Stimulated activated CD4-positive, alpha-beta T cell treated with anti-CD3 and anti-CD28 coated beads, Interleukin-12 subunit alpha, Interleukin-12 subunit beta, amount 100 ng/mL, for 48 hours (primary cell): Measurements from ENCODE around the gene MINK1.
"Not testable (repeated sequence)": the region's sequence is repeated elsewhere in the genome, so short reads cannot be mapped to it uniquely, and the experiment has no call there.

ENCODE experiments used
- DNase-seq, 3 donors: peaks; one replicate each; pipeline ENCODE4 v3.0.0-alpha.2; 2020; ENCODE audit warnings: low read depth in 2 of 3, low spot score in 1 of 3

The MINK1 gene

GRCh38 chr17:4869058-4869998 lies 36.2 kb downstream of the MINK1 start:
- not testable (repeated sequence) for DNase-seq

GRCh38 chr17:4870855-4871254 lies 37.7 kb downstream of the MINK1 start:
- no peak for DNase-seq

GRCh38 chr17:4872786-4873185 lies 39.6 kb downstream of the MINK1 start:
- no peak for DNase-seq

- no peak for DNase-seq
Measured at GRCh38 chr17:4877089-4877488, 43.9 kb downstream of the MINK1 start.

- DNase-seq, result no peak
Measured at GRCh38 chr17:4879601-4880000, 46.5 kb downstream of the MINK1 start.

DNA sequence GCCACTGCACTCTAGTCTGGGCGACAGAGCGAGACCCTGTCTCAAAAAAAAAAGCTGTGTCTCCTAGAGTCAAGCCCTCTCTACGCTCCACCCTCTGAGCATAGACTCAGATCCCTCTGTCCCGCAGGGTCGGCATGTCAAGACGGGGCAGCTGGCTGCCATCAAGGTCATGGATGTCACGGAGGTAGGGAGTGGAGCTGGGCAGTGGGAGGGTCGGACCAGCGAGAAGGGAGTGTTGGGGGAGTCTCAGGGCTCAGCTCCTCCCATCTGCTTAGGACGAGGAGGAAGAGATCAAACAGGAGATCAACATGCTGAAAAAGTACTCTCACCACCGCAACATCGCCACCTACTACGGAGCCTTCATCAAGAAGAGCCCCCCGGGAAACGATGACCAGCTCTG lies 47.7 kb downstream of the MINK1 start:
- no peak for DNase-seq

DNA sequence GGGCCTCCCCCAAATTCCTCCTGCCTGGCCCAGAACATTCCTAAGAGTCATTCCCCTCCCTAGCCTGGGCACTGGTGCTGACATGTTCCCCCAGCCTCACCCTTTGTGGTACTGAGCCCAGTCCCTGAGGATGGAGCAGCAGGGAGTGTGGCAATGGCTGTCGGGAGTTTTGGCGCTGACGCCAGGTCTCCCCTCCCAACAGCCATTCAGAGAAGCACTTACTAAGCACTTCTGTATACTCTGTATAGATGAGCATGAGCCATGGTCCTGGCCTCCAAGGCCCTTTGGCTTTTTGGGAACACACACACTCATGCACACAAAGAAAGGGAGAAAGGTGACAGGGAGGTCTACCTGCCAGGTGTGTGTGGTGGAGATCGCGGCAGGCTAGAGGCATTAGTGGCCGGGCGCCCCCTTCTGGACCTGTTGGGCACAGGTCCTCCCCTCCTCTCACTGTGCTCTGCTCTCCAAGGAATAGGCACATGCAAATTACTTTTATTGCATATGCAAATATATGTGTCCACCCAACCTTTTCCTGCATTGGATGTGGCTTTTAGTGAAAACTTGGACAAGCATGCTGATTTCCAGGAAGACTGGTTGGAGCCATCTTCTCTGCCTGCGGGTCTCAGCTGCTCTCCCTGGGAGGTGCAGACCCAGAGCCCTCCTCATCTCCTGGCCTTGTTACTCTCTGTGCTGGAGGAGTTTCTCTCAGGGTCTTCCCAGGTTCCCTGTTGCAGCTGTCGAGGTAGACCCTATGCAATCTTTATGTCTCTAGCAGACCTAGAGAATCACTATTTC lies 48.8 kb downstream of the MINK1 start:
- DNase-seq, result peak in 2 of 3 donors; percentile 54 to 58

DNA sequence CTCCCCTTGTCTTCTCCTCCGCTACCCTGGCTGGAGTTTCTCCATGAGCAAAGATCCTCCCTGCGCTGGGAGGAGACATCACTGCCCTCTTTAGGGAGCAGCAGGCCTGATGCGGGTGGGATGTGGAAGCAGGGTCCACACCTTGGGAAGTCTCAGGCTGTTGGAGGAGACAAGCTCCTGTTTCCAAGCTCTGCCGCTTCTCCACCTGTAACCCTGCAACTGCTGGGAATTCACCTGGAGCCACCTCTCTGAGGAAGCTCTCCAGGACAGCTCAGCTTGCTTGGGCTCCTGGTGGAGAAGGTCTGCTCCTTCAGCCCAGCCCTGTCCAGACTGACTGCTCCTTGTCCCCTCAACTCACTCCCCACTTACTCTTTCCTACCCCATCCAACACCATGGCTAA lies 51.3 kb downstream of the MINK1 start:
- DNase-seq, result no peak

DNA sequence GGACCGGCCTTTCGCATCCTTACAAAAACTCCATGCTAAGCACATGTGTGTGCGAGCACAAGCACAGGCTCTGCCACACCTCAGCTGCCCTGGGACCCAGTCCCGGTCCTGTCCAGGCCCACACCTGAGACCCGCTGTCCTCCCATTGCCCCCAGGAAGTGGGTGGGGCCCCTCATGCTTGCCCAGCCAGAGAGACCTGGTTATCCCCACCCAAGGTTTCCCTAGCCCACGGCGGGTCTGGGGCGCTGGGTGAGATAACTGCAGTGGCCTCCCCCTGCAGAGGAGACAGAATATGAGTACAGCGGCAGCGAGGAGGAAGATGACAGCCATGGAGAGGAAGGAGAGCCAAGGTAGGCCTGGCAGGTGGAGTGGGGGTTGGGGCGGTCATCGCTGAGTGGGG lies 53.7 kb downstream of the MINK1 start:
- DNase-seq, result no peak

- DNase-seq, result no peak
Measured at GRCh38 chr17:4887581-4887980, 54.4 kb downstream of the MINK1 start.

GRCh38 chr17:4891411-4892410 lies 58.6 kb downstream of the MINK1 start:
- no peak for DNase-seq

DNA sequence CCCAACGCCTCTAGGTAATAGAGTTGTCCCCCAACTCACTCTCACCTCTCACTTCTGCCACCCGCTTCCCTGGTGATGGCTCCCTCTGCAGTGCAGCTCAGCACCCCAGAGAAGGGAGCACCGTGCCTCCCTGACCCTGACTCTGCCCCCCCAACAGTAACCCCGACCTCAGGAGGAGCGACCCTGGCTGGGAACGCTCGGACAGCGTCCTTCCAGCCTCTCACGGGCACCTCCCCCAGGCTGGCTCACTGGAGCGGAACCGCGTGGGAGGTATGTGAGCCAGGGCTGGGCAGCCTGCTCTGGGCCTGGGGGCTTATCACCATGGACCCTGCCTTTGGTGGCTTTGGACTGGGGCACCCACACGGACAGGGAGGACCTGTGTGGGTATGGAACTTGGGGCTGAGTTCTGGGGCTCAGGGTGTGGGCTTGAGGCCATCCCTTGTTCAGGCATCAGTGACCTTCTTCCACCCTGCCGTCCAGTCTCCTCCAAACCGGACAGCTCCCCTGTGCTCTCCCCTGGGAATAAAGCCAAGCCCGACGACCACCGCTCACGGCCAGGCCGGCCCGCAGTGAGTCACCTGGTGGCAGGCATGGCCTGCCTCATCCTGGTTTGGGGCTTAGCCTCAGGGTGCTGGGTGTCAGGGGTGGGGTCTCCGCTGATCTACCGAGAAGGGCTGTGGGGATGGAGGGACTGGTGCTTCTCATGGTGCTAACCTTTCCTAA lies 59.5 kb downstream of the MINK1 start:
- DNase-seq, result no peak

GRCh38 chr17:4893272-4893671 lies 60.1 kb downstream of the MINK1 start:
- no peak for DNase-seq

GRCh38 chr17:4893721-4894560 lies 60.8 kb downstream of the MINK1 start:
- no peak for DNase-seq

- DNase-seq, result no peak
Measured at GRCh38 chr17:4895121-4895520, 62.0 kb downstream of the MINK1 start.

DNA sequence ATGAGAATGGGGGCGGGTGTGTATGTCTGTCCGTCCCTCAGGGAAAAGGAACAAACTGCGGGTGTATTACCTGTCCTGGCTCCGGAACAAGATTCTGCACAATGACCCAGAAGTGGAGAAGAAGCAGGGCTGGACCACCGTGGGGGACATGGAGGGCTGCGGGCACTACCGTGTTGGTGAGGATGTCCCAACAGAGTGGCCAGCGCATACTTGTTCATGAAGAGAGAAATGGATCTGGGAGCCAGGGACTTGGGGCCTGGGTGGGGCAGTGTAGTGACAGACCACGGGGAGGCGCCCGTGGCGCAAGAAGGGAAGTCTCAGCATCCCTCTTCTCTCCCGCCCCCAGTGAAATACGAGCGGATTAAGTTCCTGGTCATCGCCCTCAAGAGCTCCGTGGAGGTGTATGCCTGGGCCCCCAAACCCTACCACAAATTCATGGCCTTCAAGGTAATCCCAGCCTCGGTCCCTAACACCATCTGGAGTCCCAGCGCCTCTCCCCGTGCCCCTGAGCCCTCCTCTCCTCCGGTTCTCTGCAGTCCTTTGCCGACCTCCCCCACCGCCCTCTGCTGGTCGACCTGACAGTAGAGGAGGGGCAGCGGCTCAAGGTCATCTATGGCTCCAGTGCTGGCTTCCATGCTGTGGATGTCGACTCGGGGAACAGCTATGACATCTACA lies 62.7 kb downstream of the MINK1 start:
- no peak for DNase-seq

DNA sequence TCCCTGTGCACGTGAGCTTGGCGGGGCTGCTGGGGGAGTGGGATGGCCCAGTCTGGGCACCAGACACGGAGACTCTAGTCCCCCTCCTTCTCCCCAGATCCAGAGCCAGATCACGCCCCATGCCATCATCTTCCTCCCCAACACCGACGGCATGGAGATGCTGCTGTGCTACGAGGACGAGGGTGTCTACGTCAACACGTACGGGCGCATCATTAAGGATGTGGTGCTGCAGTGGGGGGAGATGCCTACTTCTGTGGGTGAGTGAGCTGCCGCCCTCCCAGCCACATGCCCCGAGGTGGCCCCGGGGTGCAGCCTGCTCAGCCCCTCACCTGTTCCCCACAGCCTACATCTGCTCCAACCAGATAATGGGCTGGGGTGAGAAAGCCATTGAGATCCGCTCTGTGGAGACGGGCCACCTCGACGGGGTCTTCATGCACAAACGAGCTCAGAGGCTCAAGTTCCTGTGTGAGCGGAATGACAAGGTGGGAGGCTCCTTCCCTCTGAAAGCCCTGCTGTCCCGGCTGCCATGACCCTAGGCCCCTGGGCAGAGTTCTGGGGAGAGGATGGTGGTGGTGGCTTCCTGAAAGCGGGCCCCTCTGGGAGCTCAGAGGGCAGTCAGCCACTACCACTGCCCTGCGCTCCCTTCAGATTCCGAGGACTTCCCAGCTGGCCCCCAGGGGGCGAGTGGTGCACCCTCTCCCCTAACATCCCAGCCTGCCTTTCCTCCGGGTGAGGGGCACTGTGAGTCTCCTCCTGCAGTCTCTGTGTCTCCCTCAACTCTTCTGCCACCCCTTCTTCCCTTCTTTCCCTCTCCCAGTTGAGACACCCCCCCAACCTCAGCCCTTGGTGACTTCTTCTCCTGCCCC lies 63.4 kb downstream of the MINK1 start:
- DNase-seq, result no peak

GRCh38 chr17:4897198-4897687 lies 64.1 kb downstream of the MINK1 start:
- DNase-seq, result no peak
